Urinary bladder (tissue), 4 donors: ENCODE measurements around the gene NAXD. TPM values are rescaled to one million over a fixed set of nuclear protein-coding genes. Genes with fewer than 3 reads are reported as not detected.
"Not testable (repeated sequence)": the region's sequence is repeated elsewhere in the genome, so short reads cannot be mapped to it uniquely, and the experiment has no call there.

Experiments used
- DNase-seq: peaks from one replicate; pipeline ENCODE4 v3.0.0-alpha.2; 2015; ENCODE audit errors: extremely low spot score
- H3K27ac ChIP-seq: one replicate; pipeline ENCODE4 v1.5.1; 2013; ENCODE audit warnings: low read depth, mild to moderate bottlenecking, moderate library complexity
- H3K36me3 ChIP-seq: one replicate; pipeline ENCODE4 v1.6.1; 2013; ENCODE audit warnings: mild to moderate bottlenecking, moderate library complexity; ENCODE audit not compliant: insufficient read depth
- H3K4me1 ChIP-seq: one replicate; pipeline ENCODE4 v1.6.1; 2013; ENCODE audit warnings: mild to moderate bottlenecking, moderate library complexity; ENCODE audit not compliant: insufficient read depth
- H3K4me3 ChIP-seq: one replicate; pipeline ENCODE4 v1.5.1; 2013; ENCODE audit warnings: low read depth, low read length
- WGBS: extraction: QIAGEN DNeasy Blood & Tissue Kit; methylation state at CpG from one replicate; pipeline ENCODE4 v1.1.7; 2013; 5-methylcytosine and 5-hydroxymethylcytosine counted together
- polyA plus RNA-seq: library from polyadenylated mRNA; stranded (reverse); fragments of 200-250 nt; gene quantifications from one replicate; pipeline ENCODE4 v1.2.3, GENCODE V29; 2013
- total RNA-seq: library from RNA; depleted of rRNA; stranded (reverse); fragments of >200 nt; gene quantifications from one replicate; pipeline ENCODE4 v1.2.3, GENCODE V29; 2014
- donor health status: healthy with polysubstance abuse.
- donor health status: healthy.

Gene NAXD
- total RNA-seq (19.9 TPM), polyA plus RNA-seq (40.2 TPM)

DNA sequence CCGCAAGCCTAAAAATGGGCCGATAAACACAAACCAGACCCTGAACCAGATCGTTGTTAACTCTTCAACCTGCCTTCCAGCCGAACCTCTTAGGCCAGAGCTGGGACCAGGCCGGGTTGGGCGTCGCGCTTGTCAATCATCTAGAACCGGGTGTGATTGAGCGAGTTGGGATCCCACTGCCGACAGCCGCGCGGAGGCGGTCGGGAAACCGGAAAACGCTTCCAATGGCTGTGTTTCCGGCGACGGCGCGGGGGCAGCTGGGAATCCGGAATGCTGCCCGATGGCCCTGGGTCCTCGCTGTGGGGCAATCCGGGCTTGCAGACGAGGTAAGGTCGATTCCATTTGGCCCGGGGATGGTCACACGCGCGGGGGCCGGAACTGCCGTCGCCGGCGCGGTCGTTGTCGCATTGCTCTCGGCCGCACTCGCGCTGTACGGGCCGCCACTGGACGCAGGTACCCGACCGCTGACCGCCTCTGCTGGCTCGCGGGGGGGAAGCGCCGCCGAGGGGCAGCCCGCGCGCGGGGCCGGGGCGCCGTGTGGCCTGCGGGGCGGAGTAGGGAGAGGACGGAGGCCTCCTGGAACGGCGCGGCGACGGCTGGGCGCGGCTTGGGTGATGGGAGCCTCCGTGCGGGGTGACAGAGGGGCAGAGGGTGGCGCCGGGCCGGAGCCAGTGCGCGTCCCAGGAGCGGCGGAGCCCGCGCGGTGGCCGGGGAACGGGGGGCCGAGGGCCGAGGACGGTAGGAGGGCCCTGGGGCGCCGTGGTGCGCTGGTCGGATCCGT is at the start of gene NAXD:
NAXD (plus strand) TSS at position 224 of the 781 bp plus-strand sequence; CDS start at position 281, 57 bp downstream.
- Histone ChIP-seq H3K27ac (peak within 1 kb of the TSS; percentile 91), H3K36me3 (no peaks in the 10 kb centered on the region)
- WGBS: 1% methylated on average over 95 of the region's 95 CpGs

DNA sequence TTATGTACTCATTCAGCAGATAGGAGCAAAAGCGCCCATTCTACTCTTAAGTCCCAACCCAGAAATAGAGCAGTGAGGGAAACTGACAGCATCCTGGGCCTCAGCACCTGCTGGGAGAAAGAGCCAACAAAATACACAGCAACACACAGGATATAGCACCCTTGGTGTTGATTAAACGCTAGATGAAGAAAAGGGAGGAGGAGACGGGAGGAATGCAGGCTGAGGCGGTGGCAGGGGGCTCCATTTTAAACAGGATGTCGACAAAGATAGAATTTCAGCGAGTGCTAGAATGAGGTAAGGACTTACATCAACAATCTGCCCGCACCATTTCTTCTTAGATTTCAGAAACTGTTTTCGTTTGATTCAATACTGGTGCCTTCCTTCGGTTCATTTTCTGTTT is 49.2 kb upstream of the NAXD start:
- no peaks in the 10 kb centered on the region for H3K36me3 ChIP-seq
- WGBS: 85% methylated on average over 9 of the region's 9 CpGs
- DNase-seq: no peak
- H3K4me1 ChIP-seq: no peaks in the 10 kb centered on the region
- no peak overlapping the region for H3K27ac ChIP-seq
- no peak overlapping the region for H3K4me3 ChIP-seq

More for the DNA sequence above, at the start of gene NAXD:
- peak within 1 kb of the TSS; percentile 79 for H3K4me3 ChIP-seq
- H3K4me1 ChIP-seq: peaks cover 2% of the 10 kb centered on the region
- DNase-seq: peak; percentile 83

- Histone ChIP-seq H3K4me3 (no peak overlapping the region), H3K27ac (no peak overlapping the region), H3K4me1 (no peaks in the 10 kb centered on the region), H3K36me3 (no peaks in the 10 kb centered on the region)
- no peak for DNase-seq
- WGBS: 95% methylated on average over 3 of the region's 3 CpGs
These were observed 46.7 kb upstream of the NAXD start for GRCh38 chr13:110568612-110569011.

GRCh38 chr13:110569962-110570361 is 45.4 kb upstream of the NAXD start:
- not testable (repeated sequence) for H3K36me3 ChIP-seq, H3K27ac ChIP-seq, H3K4me1 ChIP-seq, H3K4me3 ChIP-seq, DNase-seq
- WGBS: 72% methylated on average over 7 of the region's 7 CpGs

DNA sequence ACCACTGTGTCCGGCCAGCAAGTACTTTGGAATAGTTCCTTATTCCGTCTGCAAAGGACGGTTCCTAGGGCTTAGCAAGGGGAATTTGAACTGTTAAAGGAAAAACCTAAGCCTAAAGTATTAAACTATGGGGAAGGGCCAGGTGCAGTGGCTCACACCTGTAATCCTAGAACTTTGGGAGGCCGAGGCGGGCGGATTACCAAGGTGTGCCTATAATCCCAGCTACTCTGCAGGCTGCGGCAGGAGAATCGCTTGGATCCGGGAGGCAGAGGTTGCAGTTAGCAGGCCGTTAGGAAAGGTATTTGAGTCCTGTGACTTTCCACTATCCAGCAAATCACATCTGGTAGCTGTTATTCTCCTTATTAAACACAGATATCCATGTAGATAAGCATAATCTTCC is 44.5 kb upstream of the NAXD start:
- Histone ChIP-seq H3K4me3 (no peak overlapping the region), H3K4me1 (no peaks in the 10 kb centered on the region), H3K27ac (no peak overlapping the region), H3K36me3 (no peaks in the 10 kb centered on the region)
- no peak for DNase-seq
- WGBS: 59% methylated on average over 10 of the region's 10 CpGs

- Histone ChIP-seq H3K4me1 (no peaks in the 10 kb centered on the region), H3K36me3 (no peaks in the 10 kb centered on the region), H3K4me3 (no peak overlapping the region), H3K27ac (no peak overlapping the region)
- 76% methylated on average over 20 of the region's 20 CpGs for WGBS
- DNase-seq: no peak
These were observed 43.2 kb upstream of the NAXD start for GRCh38 chr13:110571896-110572777.

DNA sequence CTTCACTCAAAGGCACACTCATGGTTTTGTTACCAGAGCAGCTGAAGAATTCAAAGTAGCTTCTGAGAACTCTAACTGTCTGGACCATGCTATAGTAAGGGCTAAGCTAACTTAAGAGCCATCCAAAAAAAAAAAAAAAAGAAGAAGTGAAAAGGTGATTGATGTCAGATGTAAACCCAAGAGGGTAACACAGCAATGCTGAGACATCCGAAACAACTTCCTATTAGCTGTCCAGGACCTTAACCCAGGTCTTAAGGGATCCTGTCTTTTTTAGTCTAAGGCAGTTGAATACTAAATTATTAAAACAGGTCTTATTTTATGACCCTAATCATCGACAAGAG is 42.6 kb upstream of the NAXD start:
- no peak for DNase-seq
- Histone ChIP-seq H3K4me1 (no peaks in the 10 kb centered on the region), H3K4me3 (no peak overlapping the region), H3K27ac (no peak overlapping the region), H3K36me3 (no peaks in the 10 kb centered on the region)
- 72% methylated on average over 2 of the region's 2 CpGs for WGBS

- Histone ChIP-seq H3K4me3 (no peak overlapping the region), H3K27ac (no peak overlapping the region), H3K36me3 (no peaks in the 10 kb centered on the region), H3K4me1 (no peaks in the 10 kb centered on the region)
- 43% methylated on average over 9 of the region's 9 CpGs for WGBS
- DNase-seq: no peak
These were observed 41.2 kb upstream of the NAXD start for GRCh38 chr13:110574161-110574560.

DNA sequence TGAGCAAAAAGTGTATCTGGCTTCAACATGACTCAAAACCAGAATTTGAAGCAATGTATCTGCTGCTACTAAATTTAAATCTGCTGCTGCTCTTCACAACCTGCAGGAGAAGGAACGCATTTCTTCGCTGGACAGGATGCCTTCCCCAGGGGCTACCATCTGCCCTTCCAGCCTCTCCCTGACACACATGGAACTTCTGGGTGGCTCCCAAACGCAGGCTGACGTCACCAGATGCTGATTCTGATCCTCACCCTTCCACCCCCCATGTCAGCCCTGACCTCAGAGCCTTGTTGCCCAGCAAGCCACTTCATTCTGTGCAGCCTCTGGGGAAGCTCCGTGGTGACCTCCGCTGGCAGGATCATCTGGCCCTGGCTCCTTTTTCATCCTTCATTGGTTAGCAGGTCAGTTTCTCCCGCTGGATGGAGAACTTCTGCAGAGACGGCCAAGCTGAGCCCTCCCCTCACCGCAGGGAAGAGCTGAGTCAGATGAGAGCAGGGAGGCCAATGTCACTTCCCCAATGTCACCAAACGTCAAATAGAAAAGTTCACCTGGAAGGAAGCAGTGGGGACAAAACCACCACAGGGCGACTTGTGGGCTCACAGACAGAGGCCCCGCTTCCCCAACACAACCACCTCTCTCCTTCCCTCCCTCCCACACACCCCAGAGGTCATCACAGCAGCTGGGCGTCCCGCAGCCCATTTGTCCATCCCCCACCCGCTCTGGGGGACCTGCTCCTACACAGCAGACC is 39.8 kb upstream of the NAXD start:
- Histone ChIP-seq H3K4me3 (no peak overlapping the region), H3K27ac (no peak overlapping the region), H3K4me1 (no peaks in the 10 kb centered on the region), H3K36me3 (no peaks in the 10 kb centered on the region)
- WGBS: 46% methylated on average over 15 of the region's 15 CpGs
- DNase-seq: no peak

- Histone ChIP-seq H3K4me1 (no peaks in the 10 kb centered on the region), H3K36me3 (no peaks in the 10 kb centered on the region), H3K27ac (no peak overlapping the region), H3K4me3 (no peak overlapping the region)
- whole genome bisulfite sequencing: 74% methylated on average over 7 of the region's 7 CpGs
- DNase-seq: no peak
These were observed 39.3 kb upstream of the NAXD start for GRCh38 chr13:110576070-110576394.

DNA sequence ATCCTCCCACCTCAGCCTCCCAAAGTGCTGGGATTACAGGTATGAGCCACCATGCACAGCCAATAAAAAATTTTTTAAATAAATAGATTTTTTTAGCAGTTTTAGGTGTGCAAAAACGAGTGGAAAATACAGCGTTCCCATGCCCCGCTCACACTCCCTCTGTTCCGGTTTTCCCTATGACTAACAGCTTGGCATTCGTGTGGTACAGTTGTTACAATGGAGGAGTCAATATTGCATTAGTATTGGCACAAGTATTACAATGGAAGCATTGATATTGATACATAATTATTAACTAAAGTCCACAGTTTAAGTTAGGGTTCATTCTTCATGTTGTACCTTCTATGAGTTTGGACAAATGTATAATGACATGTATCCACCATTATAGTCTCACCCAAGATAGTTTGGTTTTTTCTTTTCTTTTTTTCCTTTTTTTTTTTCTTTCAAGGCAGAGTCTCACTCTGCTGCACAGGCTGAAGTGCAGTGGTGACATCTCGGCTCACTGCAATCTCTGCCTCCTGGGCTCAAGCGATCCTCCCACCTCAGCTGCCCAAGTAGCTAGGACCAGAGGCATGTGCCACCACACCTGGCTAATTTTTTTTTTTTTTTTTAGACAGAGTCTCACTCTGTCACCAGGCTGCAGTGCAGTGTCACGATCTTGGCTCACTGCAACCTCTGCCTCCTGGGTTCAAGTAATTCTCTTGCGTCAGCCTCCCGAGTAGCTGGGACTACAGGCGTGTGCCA is 38.4 kb upstream of the NAXD start:
- Histone ChIP-seq H3K27ac (no peak overlapping the region), H3K4me1 (no peaks in the 10 kb centered on the region), H3K36me3 (no peaks in the 10 kb centered on the region), H3K4me3 (no peak overlapping the region)
- DNase-seq: no peak
- 90% methylated on average over 11 of the region's 11 CpGs for WGBS

DNA sequence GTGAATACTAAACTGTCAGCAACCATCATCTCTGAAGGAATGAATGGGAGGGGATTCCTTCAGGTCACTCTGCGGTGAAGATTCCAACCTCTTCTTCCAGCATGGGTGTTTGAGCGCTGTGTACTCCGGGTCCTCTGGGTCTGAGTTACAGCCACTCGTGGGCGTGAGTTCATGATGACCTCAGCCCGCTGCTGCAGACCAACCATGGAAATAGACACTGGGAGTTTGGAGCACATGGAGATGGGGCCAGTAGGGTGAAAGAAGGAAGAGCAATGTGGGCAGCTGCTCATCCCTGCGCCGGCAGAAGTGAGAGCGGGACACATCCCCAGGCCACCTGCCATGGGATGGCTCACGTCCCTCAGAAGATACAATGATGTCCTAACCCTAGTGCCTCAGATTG is 37.0 kb upstream of the NAXD start:
- Histone ChIP-seq H3K4me3 (no peak overlapping the region), H3K27ac (no peak overlapping the region), H3K36me3 (no peaks in the 10 kb centered on the region), H3K4me1 (no peaks in the 10 kb centered on the region)
- DNase-seq: no peak
- 81% methylated on average over 10 of the region's 10 CpGs for WGBS

DNA sequence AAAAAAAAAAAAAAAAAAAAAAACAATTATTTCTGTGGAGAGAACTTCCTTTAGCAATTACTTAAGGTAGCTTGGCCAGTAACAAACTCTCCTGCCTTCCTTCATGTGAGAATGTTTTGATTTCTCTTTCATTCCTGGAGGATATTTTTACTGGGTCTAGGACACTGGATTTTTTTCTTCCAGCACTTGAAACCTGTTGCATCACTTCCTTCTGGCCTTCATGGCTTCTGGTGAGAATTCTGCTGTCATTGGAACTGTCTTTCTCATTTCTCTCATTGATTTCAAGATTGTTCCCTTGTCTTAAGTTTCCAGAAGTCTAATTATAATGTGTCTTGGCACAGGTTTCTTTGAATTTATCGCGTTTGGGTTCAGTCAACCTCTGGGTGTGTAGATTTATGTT is 34.5 kb upstream of the NAXD start:
- H3K27ac ChIP-seq: no peak overlapping the region
- DNase-seq: no peak
- no peaks in the 10 kb centered on the region for H3K4me1 ChIP-seq
- H3K4me3 ChIP-seq: no peak overlapping the region
- no peaks in the 10 kb centered on the region for H3K36me3 ChIP-seq
- WGBS: 79% methylated on average over 2 of the region's 2 CpGs
